GM23338 (cell line): Measurements from ENCODE around the gene PROCR. TPM values are rescaled to one million over a fixed set of nuclear protein-coding genes. Genes with fewer than 3 reads are reported as not detected.

Experiments
- ATAC-seq: fragments of 200-7000 bp; cut with Tn5 transposase; 3 replicates; pipeline ENCODE4 v1.9.1; 2020
- DNase-seq: peaks from one replicate; pipeline ENCODE4 v3.0.0-alpha.2; 2015; ENCODE audit warnings: low spot score
- H2AFZ ChIP-seq: fragments of 200-600 bp; sonication (generic); 2 replicates; pipeline ENCODE4 v1.8.0; 2016; ENCODE audit warnings: antibody characterized with exemption, mild to moderate bottlenecking, moderate library complexity
- H3F3A ChIP-seq: fragments of 200-600 bp; sonication (generic); replicated peaks from 2 replicates; pipeline ENCODE4 v1.8.0; 2017; ENCODE audit warnings: antibody characterized with exemption, mixed run types, low read depth
- H3K27ac ChIP-seq: fragments of 200-600 bp; sonication (generic); 2 replicates; pipeline ENCODE4 v1.6.1; 2016; ENCODE audit warnings: low read depth
- H3K27me3 ChIP-seq: fragments of 200-600 bp; sonication (generic); 2 replicates; pipeline ENCODE4 v1.8.0; 2016; ENCODE audit warnings: mild to moderate bottlenecking, mixed run types, moderate library complexity; ENCODE audit not compliant: insufficient read depth
- H3K36me3 ChIP-seq: fragments of 200-600 bp; sonication (generic); 2 replicates; pipeline ENCODE4 v1.8.0; 2016; ENCODE audit warnings: mild to moderate bottlenecking; ENCODE audit not compliant: insufficient read depth
- H3K4me1 ChIP-seq: fragments of 200-600 bp; sonication (generic); 2 replicates; pipeline ENCODE4 v1.8.0; 2016; ENCODE audit warnings: mild to moderate bottlenecking, moderate library complexity; ENCODE audit not compliant: insufficient read depth
- H3K4me2 ChIP-seq: fragments of 200-600 bp; sonication (generic); 2 replicates; pipeline ENCODE4 v1.7.1; 2017; ENCODE audit warnings: mixed run types
- H3K4me3 ChIP-seq: fragments of 200-600 bp; sonication (generic); 2 replicates; pipeline ENCODE4 v1.6.1; 2016; ENCODE audit warnings: mixed run types
- H3K79me2 ChIP-seq: fragments of 200-600 bp; sonication (generic); replicated peaks from 2 replicates; pipeline ENCODE4 v1.8.0; 2017; ENCODE audit warnings: mild to moderate bottlenecking; ENCODE audit not compliant: insufficient read depth
- H3K9me2 ChIP-seq: fragments of 200-600 bp; sonication (generic); 2 replicates; pipeline ENCODE4 v1.8.0; 2017; ENCODE audit not compliant: insufficient read depth
- H4K20me1 ChIP-seq: fragments of 200-600 bp; sonication (generic); replicated peaks from 2 replicates; pipeline ENCODE4 v1.8.0; 2017; ENCODE audit warnings: mild to moderate bottlenecking; ENCODE audit not compliant: insufficient read depth
- H3K27ac Mint-ChIP-seq: 2 replicates; pipeline ENCODE4 v1.8.0; 2020; ENCODE audit warnings: inconsistent platforms, mild to moderate bottlenecking, moderate library complexity, mixed read lengths
- H3K27me3 Mint-ChIP-seq: 3 replicates; pipeline ENCODE4 v1.8.0; 2022; ENCODE audit warnings: low read depth, mild to moderate bottlenecking, moderate library complexity, mixed read lengths, inconsistent platforms; ENCODE audit not compliant: insufficient read depth, poor library complexity
- H3K36me3 Mint-ChIP-seq: 3 replicates; pipeline ENCODE4 v1.8.0; 2021; ENCODE audit warnings: low read depth, mild to moderate bottlenecking, inconsistent platforms, moderate library complexity, mixed read lengths
- H3K4me1 Mint-ChIP-seq: 3 replicates; pipeline ENCODE4 v1.8.0; 2020; ENCODE audit warnings: mild to moderate bottlenecking, inconsistent platforms, mixed read lengths
- H3K4me3 Mint-ChIP-seq: 3 replicates; pipeline ENCODE4 v1.8.0; 2021; ENCODE audit warnings: moderate library complexity, mild to moderate bottlenecking, inconsistent platforms, mixed read lengths
- H3K9me3 Mint-ChIP-seq: 3 replicates; pipeline ENCODE4 v1.8.0; 2020; ENCODE audit warnings: moderate library complexity, mild to moderate bottlenecking, inconsistent platforms, mixed read lengths
- CREB1 ChIP-seq: fragments of 250-450 bp; sonication (Bioruptor Pico); IDR thresholded peaks from 2 replicates; pipeline ENCODE4 v1.5.0; 2020; ENCODE audit warnings: low read depth, mild to moderate bottlenecking, moderate library complexity
- CTCF ChIP-seq, 2 experiments: fragments of 200-600 bp in 1 of 2; sonication (generic) in 1 of 2; conservative IDR thresholded peaks; 2 replicates each; pipeline versions ENCODE4 v1.5.1 to v1.6.1; 2016 to 2017; ENCODE audit warnings: antibody characterized with exemption in 2 of 2, low read depth in 2 of 2, mild to moderate bottlenecking in 2 of 2, moderate library complexity in 1 of 2
- EZH2 ChIP-seq: fragments of 200-600 bp; sonication (generic); IDR thresholded peaks from one replicate; pipeline ENCODE4 v1.8.0; 2017; ENCODE audit warnings: antibody characterized with exemption, mild to moderate bottlenecking, low read depth; ENCODE audit not compliant: unreplicated experiment
- EZH2phosphoT487 ChIP-seq: fragments of 200-600 bp; sonication (generic); IDR thresholded peaks from one replicate; pipeline ENCODE4 v1.8.1; 2018; ENCODE audit warnings: antibody characterized with exemption; ENCODE audit not compliant: unreplicated experiment
- JUNB ChIP-seq: IDR thresholded peaks from one replicate; pipeline ENCODE4 v1.6.1; 2016; ENCODE audit warnings: antibody characterized with exemption; ENCODE audit not compliant: unreplicated experiment
- NANOG ChIP-seq: IDR thresholded peaks from 2 replicates; pipeline ENCODE4 v1.6.1; 2016; ENCODE audit warnings: antibody characterized with exemption, borderline replicate concordance
- POLR2AphosphoS5 ChIP-seq: IDR thresholded peaks from 2 replicates; pipeline ENCODE4 v1.6.1; 2016; ENCODE audit warnings: antibody characterized with exemption, low read depth
- STAT1 ChIP-seq: IDR thresholded peaks from one replicate; pipeline ENCODE4 v1.6.1; 2016; ENCODE audit warnings: antibody characterized with exemption; ENCODE audit not compliant: unreplicated experiment
- ZNF114 ChIP-seq: fragments of 250-450 bp; sonication (Bioruptor Pico); IDR thresholded peaks from 2 replicates; pipeline ENCODE4 v1.5.0; 2020; ENCODE audit warnings: mild to moderate bottlenecking, moderate library complexity
- ZNF331 ChIP-seq: fragments of 250-450 bp; sonication (Bioruptor Pico); IDR thresholded peaks from 2 replicates; pipeline ENCODE4 v1.5.0; 2020; ENCODE audit warnings: low read depth, mild to moderate bottlenecking, moderate library complexity
- ZNF462 ChIP-seq: fragments of 250-450 bp; sonication (Bioruptor Pico); IDR thresholded peaks from 2 replicates; pipeline ENCODE4 v1.5.0; 2020; ENCODE audit warnings: mild to moderate bottlenecking, moderate library complexity
- polyA plus RNA-seq: library from polyadenylated mRNA; unstranded; fragments of >200 nt; fragmentation: Nextera tagmentation; extraction: Ambion mirVana; gene quantifications from 2 replicates; pipeline ENCODE4 v1.2.1, GENCODE V29; 2016
- total RNA-seq: library from RNA; depleted of rRNA; stranded (reverse); fragments of >200 nt; shearing (Covaris generic); gene quantifications from 2 replicates; pipeline ENCODE4 v1.2.3, GENCODE V29; 2014
- TF ChIP-seq, protein P1 (sequence below): IDR thresholded peaks from one replicate; pipeline ENCODE4 v1.6.1; 2018; ENCODE audit warnings: antibody characterized with exemption; ENCODE audit not compliant: unreplicated experiment
- TF ChIP-seq, protein P2 (sequence below): IDR thresholded peaks from 2 replicates; pipeline ENCODE4 v1.6.1; 2016; ENCODE audit warnings: antibody characterized with exemption

The PROCR gene
- total and polyA plus RNA-seq, 2 experiments from 2014 or later, result 32.9 to 36.1 TPM

DNA sequence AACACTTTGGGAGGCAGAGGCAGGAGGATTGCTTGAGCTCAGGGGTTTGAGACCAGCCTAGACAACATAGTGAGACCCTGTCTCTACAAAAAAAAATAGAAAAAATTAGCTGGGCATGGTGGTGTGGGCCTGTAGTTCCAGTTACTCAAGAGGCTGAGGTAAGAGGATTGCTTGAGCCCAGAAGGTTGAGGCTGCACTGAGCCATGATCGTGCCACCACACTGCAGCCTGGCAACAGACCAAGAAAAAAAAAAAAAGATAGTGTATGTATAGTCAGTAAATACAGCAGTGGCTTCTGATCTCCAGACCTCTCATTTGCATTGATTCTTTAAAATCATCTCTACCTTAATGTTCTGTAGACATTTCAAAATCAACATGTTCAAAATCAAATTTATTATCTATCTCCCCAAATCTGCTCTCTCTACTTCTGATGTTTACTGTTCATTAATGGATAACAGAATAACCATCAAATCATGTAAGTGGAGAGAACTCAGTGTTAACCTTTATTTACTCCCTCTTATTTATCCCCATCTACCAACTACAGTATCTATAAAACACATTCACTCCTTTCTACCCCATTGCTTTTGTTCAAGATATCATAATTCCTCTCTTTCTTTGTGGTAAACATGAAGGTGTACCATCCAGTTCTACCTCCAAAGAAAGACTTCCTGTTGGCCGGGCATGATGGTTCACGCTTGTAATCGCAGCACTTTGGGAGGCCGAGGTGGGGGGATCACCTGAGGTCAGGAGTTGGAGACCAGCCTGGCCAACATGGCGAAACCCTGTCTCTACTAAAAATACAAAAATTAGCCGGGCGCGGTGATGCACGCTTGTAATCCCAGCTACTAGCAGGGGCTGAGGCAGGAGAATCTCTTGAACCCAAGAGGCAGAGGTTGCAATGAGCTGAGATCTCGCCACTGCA is 7.7 kb downstream of the PROCR start:
- H2AFZ ChIP-seq, result no peak overlapping the region
- no peak overlapping the region for H3K4me2 ChIP-seq
- no peaks in the 10 kb centered on the region for H3K27me3 ChIP-seq
- ATAC-seq (no peak), DNase-seq (no peak)
- peaks cover 16% of the 10 kb centered on the region; the same call in 2 of the 3 replicates for H3K36me3 Mint-ChIP-seq
- no peaks in the 10 kb centered on the region for H3K9me3 Mint-ChIP-seq
- no peak overlapping the region for H3K27ac Mint-ChIP-seq
- peaks cover 6% of the 10 kb centered on the region for H3K4me1 Mint-ChIP-seq
- H4K20me1 ChIP-seq, result no peaks in the 10 kb centered on the region
- H3K27ac ChIP-seq, result no peak overlapping the region
- peaks cover 5% of the 10 kb centered on the region for H3K27me3 Mint-ChIP-seq
- H3F3A ChIP-seq, result no peaks in the 10 kb centered on the region
- no peaks in the 10 kb centered on the region for H3K36me3 ChIP-seq
- no peak overlapping the region for H3K4me3 ChIP-seq
- no peak overlapping the region for H3K4me3 Mint-ChIP-seq
- TF ChIP-seq CTCF (conservative IDR thresholded peaks at IDR 0.05; ENCODE audit: low read depth in 2 of 2) (no peak), EZH2phosphoT487 (no peak), EZH2 (no peak), JUNB (no peak), POLR2AphosphoS5 (no peak), ZNF331 (no peak), CREB1 (CRISPR knock-in tag) (no peak), ZNF114 (CRISPR knock-in tag) (no peak), STAT1 (no peak), ZNF462 (CRISPR knock-in tag) (no peak), NANOG (no peak)
- TF ChIP-seq, protein P1, sequence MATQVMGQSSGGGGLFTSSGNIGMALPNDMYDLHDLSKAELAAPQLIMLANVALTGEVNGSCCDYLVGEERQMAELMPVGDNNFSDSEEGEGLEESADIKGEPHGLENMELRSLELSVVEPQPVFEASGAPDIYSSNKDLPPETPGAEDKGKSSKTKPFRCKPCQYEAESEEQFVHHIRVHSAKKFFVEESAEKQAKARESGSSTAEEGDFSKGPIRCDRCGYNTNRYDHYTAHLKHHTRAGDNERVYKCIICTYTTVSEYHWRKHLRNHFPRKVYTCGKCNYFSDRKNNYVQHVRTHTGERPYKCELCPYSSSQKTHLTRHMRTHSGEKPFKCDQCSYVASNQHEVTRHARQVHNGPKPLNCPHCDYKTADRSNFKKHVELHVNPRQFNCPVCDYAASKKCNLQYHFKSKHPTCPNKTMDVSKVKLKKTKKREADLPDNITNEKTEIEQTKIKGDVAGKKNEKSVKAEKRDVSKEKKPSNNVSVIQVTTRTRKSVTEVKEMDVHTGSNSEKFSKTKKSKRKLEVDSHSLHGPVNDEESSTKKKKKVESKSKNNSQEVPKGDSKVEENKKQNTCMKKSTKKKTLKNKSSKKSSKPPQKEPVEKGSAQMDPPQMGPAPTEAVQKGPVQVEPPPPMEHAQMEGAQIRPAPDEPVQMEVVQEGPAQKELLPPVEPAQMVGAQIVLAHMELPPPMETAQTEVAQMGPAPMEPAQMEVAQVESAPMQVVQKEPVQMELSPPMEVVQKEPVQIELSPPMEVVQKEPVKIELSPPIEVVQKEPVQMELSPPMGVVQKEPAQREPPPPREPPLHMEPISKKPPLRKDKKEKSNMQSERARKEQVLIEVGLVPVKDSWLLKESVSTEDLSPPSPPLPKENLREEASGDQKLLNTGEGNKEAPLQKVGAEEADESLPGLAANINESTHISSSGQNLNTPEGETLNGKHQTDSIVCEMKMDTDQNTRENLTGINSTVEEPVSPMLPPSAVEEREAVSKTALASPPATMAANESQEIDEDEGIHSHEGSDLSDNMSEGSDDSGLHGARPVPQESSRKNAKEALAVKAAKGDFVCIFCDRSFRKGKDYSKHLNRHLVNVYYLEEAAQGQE, result no peak
- TF ChIP-seq, protein P2, sequence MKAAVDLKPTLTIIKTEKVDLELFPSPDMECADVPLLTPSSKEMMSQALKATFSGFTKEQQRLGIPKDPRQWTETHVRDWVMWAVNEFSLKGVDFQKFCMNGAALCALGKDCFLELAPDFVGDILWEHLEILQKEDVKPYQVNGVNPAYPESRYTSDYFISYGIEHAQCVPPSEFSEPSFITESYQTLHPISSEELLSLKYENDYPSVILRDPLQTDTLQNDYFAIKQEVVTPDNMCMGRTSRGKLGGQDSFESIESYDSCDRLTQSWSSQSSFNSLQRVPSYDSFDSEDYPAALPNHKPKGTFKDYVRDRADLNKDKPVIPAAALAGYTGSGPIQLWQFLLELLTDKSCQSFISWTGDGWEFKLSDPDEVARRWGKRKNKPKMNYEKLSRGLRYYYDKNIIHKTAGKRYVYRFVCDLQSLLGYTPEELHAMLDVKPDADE, result no peak
- H3K4me1 ChIP-seq, result no peaks in the 10 kb centered on the region; the same call in 1 of the 2 replicates
- H3K79me2 ChIP-seq, result no peaks in the 10 kb centered on the region
- H3K9me2 ChIP-seq, result 0 out of 2 replicates have a peak, but pooled peaks cover 3% of the 10 kb centered on the region
